GM21360 (cell line): ENCODE results near the gene PON2.
"Not testable (repeated sequence)": the region's sequence is repeated elsewhere in the genome, so short reads cannot be mapped to it uniquely, and the experiment has no call there.

Experiments
- ATAC-seq: cut with Tn5 transposase; IDR thresholded peaks from one replicate; pipeline ENCODE4 v1.9.1; 2021; ENCODE audit warnings: mild to moderate bottlenecking, moderate library complexity; ENCODE audit not compliant: unreplicated experiment

Gene PON2

DNA sequence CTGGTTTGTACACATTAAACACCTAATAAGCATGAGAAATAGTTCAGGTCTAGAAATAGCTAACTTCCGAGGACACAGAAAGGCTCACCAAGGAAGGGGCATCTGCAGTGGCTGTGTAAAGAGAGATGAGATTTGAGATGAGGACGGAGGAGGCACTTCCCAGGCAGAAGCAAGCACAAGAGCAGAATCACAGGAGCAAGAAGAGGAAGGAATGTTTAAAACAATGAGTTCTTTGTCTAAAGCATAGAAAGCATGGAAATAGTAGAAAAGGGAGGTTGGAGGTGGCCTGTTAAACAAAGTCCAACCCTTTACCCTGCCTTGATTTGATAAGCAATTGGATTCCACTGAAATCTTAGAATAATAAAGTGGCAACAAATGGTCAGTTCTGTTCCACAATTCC lies 27.1 kb downstream of the PON2 start:
- ATAC-seq, result no peak

DNA sequence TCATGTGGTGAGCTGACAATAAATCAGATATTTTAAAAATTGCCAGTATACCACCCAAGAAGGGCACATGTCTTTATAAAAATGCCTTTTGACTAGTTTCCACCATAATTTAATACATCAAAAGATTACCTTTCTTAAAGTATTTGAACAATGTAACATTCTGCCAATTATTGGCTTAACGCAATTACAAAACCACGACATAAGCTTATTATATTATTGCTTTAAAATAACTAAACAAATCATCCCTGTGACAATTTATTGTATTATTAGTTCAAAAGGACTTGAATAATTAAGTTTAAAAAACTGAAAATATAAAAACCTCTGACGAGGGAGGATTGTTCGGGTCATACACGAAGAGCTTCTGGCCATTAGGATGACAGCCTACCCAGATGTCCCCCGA lies 29.0 kb downstream of the PON2 start:
- ATAC-seq, result no peak

- no peak for ATAC-seq
Observed at GRCh38 chr7:95405208-95405607, 29.6 kb downstream of the PON2 start.

DNA sequence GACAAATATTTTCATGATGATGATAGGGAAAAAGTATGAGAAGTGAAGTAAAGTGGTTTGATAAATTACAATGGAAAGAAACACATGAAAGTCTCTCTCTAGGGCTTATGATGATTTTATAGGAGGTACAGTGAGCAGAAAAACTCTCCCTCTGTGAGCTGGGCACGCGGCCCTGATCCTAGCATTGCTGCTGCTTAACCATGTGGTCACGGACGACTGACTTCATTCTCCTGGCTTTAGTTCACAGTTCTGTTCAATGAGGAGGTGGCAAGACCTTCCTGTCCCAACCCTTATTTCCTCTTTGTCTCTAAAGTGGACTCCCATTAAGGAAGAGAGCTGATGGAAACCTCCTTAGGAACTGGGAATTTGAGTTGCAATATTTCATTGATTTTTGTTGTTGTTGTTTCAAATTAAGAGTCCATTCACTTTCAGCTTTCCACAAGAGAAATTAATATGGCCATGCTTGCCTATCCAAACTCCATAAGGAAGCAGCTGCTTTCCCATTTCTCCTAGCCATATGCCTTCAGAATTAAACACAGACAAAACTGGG lies 30.4 kb downstream of the PON2 start:
- no peak for ATAC-seq

DNA sequence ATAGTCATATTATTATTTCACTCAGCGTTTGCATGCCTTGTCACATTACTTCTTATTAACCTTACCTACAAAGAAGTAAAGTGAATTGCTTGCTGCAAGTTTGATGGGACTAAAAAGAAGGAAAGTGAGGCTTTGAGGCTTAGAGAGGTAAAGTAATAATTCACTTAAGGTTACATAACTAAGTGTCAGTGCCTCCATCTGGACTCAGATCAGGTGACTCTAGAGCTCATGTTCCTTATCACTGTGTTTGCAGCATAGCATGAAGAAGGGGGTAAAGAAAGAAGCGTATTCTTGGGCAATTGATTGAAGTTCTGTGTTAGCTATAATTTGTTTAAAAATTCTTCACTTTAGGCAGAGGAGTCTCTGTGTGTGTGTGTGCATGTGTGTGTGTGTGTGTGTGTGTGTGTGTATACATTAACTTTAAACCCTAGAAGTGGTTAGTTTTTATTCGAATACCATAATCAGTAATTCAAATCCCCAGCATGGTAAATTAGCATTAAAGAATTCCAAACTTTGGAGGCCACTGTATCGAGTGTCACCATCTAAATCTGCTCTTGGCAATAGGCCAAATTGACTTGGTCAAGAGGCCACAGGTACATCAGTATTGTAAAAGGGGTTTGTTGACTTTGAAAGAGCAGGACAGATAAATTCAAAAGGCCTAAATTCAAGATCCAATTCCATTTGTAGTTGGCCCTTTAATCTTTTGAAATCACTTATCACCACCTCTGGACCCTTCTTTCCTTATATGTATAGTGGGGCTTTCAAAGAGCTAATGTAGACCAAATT lies 36.5 kb downstream of the PON2 start:
- ATAC-seq, result no peak

DNA sequence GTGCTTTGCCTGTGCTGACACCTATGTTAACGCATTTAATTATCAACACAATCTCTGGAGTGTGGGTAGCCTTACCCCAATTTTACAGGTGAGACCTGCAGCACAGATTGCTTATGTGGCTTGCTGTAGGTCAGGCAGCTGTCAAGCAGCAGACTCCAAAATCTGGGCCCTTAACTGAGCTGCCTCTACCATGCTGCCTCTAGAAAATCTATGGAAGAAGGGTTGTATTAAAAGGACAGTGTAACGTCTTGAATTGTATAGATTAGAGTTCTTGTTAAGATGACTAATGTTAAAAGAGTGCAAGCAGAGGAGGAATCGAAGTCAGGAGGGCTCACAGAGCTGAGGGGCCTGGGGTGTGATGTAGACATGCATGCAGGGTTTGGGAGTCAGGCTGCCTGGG lies 37.4 kb downstream of the PON2 start:
- ATAC-seq, result no peak

- no peak for ATAC-seq
Observed at GRCh38 chr7:95396136-95397032, 38.4 kb downstream of the PON2 start, which contains the start of gene PON3. Gene PON3 (minus strand): TSS chr7:95396375. CDS start chr7:95396350, 25 bp downstream.

DNA sequence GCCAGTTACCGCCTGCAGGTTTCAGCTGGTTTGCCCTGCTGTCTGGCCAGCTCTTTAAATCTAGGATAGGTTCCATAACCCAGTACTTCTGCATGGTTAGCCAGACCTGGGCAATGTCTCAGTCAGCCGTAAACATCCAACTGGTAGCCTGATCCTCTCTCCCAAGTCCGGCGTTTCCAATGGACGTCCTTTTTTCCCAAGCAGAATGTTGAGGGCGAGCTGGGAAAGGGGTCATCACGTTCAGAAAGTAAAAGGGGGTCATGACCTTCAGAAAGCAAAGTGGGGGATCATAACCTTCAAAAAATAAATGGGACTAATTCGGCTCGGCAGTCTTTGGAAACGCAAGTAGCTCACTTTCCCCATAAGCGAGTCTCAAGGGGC lies 39.1 kb downstream of the PON2 start:
- ATAC-seq, result no peak

DNA sequence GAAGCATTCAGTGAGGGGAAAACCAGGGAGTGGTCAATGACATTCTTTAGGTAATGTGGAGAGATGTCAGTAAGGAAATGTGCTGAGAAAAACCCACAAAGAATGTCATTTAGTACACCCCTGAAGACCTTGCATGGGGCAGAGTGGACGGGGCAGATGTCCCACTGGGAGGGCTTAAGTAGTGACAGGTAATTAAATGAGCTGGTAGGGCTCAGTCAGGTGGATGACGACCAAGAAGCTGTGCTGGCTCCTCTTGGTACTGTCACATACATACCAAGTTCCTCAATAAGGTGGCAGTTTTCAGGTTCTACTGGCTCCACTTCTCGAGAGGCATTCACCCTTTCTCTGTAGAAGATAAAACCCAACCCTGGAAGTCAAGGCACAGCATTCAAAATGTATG lies 40.5 kb downstream of the PON2 start:
- ATAC-seq, result no peak

DNA sequence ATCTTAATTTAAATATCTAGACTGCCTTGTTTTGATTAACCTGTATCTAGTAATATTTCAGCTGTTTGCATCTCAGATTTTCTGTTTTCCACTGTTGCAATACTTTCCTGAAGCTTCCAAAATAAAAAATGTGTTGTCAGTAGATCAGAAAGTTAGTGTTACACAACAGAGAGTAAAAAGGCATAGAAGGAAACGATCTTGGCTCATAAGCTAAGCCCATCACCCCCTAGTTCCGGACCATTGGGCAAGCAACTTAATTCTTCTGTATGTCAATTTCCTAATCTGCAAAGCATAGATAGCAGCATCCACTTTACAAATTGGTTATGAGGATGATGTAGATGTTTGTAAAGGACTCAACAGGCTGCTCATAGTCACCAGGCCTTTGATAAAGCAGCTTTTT lies 43.1 kb downstream of the PON2 start:
- no peak for ATAC-seq

DNA sequence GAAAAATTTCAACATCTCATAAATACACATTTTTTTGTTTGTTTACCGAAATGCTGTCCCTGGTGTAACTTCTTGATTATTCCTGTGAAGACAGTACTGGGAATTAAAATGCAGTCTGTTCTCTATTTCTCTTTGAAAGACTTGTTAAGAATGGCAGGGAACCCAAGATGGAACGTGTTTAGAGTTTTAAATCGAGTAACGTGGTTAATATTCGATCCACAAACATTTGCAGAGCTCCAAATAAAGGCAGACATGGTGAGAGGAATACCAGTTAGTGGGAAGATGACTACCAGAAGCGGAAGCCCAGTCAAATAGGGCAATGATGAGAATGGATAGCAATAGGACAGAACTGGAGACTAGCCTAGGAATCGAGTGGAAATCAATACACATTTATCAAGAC lies 45.3 kb downstream of the PON2 start:
- no peak for ATAC-seq

DNA sequence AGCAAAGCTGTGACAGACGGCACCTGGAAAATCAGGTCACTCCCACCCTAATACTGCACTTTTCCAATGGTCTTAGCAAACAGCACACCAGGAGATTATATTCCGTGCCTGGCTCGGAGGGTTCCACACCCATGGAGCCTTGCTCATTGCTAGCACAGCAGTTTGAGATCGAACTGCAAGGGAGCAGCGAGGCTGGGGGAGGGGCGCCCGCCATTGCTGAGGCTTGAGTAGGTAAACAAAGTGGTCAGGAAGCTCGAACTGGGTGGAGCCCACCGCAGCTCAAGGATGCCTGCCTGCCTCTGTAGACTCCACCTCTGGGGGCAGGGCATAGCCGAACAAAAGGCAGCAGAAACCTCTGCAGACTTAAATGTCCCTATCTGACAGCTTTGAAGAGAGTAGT lies 55.4 kb downstream of the PON2 start:
- not testable (repeated sequence) for ATAC-seq

- no peak for ATAC-seq
Observed at GRCh38 chr7:95376632-95377400, 58.0 kb downstream of the PON2 start.

DNA sequence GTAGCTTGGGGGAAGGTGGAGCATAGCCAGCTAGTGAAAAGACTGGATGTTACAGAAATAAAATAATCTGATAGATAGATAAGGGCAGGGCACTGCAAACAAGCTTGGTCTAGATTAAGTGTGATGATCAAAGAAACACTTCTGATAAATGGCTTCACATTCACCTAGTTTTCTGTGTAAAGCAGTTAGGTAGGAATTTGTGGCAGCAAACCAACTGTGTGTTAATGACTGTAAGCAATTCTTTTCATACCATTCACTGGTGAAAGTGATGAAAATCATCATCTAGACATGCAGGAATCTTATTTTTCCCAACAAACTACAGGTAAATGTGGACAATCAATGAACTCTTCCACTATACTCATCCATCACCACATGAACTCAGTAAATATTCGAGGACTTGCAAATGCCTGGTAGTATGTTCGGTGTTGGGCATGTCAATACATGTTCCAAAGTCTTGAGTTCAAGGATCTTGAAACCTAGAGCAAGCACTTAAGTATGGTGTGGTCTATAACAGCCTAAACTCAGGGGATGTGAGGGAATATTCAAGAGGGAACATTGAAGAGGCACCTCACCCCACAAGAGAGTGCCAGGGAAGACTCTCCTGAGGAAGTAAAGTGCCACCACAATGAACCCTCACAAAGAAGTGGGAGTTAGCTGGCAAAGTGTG lies 59.1 kb downstream of the PON2 start:
- ATAC-seq, result no peak

GRCh38 chr7:95373323-95373722 lies 61.5 kb downstream of the PON2 start:
- ATAC-seq, result no peak

DNA sequence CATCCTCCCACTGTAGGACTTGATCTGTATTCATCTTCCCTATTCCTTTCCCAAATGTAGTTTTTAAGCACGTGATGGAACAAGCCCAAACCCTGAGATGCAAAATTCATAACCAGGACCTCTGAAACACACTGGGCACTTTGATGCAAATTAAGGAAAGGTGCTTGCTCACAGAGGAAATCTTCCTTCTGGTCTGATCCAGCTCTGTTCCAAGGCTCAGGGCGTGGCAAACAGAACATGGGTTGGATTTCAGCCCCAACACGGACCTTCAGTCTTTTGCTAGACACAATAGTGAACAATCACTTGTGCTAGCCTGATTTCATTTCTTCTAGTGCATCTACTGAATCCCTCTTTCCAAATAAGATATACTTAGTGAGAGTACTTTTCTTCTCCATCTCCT lies 66.6 kb downstream of the PON2 start:
- ATAC-seq, result no peak

GRCh38 chr7:95367606-95368005 lies 67.2 kb downstream of the PON2 start:
- ATAC-seq, result no peak

GRCh38 chr7:95365151-95365550 lies 69.7 kb downstream of the PON2 start:
- ATAC-seq, result no peak

- no peak for ATAC-seq
Observed at GRCh38 chr7:95357623-95358022, 77.2 kb downstream of the PON2 start.
